ENCODE data around the gene SPTLC1. TPM values are rescaled to one million over a fixed set of nuclear protein-coding genes. Genes with fewer than 3 reads are reported as not detected.
A peak's percentile ranks its signal among the peaks of the same experiment; 100 is the strongest.

The SPTLC1 gene
- total and polyA plus RNA-seq, 2 of the 13 experiments (the other 11 are each of a cell fraction or from before 2014, with no cell fraction given), result 56.2 to 72.5 TPM

DNA sequence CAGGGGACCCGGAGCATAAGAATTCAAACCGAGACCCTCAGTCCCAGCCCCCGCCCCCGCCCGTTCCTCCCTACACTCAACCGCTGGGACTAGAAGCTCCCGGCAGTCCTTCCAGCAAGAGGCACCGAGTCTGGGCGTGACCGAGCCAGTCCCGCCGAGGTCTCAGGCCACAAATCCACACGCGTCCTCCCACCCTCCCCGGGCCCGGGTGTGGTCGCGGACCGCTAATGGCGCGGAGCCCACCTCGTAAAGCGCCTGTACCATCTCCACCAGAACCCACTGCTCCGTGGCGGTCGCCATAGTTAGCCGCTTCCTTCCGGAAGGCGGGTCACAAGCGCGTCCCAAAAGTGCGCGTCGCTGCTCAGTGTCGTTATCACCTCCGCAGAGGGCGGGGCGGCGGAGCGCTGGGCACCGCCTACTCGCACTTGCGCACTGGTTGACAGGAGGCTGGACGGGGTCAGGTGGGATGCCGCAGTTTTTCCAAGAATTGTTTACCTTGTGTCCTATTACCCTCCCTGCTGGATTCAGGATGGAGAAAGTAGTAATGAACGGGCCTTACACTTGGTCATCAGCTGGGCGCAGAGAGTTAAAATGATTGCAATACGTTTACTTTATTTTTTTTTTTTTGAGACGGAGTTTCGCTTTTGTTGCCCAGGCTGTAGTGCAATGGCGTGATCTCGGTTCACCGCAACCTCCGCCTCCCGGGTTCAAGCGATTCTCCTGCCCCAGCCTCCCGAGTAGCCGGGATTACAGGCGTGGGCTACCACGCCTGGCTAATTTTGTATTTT is at the start of gene SPTLC1 (continued):
- no peak for TF ChIP-seq MTF1 (CRISPR knock-in tag; IDR thresholded peaks at IDR 0.05)
- TF ChIP-seq, protein P1, sequence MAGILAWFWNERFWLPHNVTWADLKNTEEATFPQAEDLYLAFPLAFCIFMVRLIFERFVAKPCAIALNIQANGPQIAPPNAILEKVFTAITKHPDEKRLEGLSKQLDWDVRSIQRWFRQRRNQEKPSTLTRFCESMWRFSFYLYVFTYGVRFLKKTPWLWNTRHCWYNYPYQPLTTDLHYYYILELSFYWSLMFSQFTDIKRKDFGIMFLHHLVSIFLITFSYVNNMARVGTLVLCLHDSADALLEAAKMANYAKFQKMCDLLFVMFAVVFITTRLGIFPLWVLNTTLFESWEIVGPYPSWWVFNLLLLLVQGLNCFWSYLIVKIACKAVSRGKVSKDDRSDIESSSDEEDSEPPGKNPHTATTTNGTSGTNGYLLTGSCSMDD (CRISPR knock-in tag; IDR thresholded peaks at IDR 0.05), result no peak
- TF ChIP-seq NKX3-1 (CRISPR knock-in tag; IDR thresholded peaks at IDR 0.05), result no peak
- TF ChIP-seq, protein P2, sequence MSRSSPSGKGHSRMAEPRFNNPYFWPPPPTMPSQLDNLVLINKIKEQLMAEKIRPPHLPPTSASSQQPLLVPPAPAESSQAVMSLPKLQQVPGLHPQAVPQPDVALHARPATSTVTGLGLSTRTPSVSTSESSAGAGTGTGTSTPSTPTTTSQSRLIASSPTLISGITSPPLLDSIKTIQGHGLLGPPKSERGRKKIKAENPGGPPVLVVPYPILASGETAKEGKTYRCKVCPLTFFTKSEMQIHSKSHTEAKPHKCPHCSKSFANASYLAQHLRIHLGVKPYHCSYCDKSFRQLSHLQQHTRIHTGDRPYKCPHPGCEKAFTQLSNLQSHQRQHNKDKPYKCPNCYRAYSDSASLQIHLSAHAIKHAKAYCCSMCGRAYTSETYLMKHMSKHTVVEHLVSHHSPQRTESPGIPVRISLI (CRISPR knock-in tag; IDR thresholded peaks at IDR 0.05; ENCODE audit: borderline replicate concordance), result peak; percentile 29; the same call in 1 of the 2 replicates
- peak; percentile 90 for TF ChIP-seq ZNF792 (CRISPR knock-in tag; IDR thresholded peaks at IDR 0.05)
- TF ChIP-seq ZNF775 (CRISPR knock-in tag; IDR thresholded peaks at IDR 0.05; ENCODE audit: borderline replicate concordance), result no peak
- TF ChIP-seq SMARCE1 (IDR thresholded peaks at IDR 0.05; ENCODE audit: borderline replicate concordance), result no peak
- no peak for TF ChIP-seq SKI (IDR thresholded peaks at IDR 0.05; ENCODE audit: partially characterized antibody)
- peak; percentile 96 for TF ChIP-seq POGZ (CRISPR knock-in tag; IDR thresholded peaks at IDR 0.05)
- no peak for TF ChIP-seq CC2D1A (CRISPR knock-in tag; IDR thresholded peaks at IDR 0.05)
- TF ChIP-seq KMT2B (CRISPR knock-in tag; IDR thresholded peaks at IDR 0.05), result peak; percentile 98
- no peak for TF ChIP-seq XBP1 (CRISPR knock-in tag; IDR thresholded peaks at IDR 0.05)
- peak; percentile 60; the same call in 1 of the 2 replicates for TF ChIP-seq ZFX (CRISPR knock-in tag; IDR thresholded peaks at IDR 0.05; ENCODE audit: low read depth)
- TF ChIP-seq ZNF614 (CRISPR knock-in tag; IDR thresholded peaks at IDR 0.05; ENCODE audit: borderline replicate concordance), result peak; percentile 53; the same call in 1 of the 2 replicates
- TF ChIP-seq MIER2 (CRISPR knock-in tag; IDR thresholded peaks at IDR 0.05), result no peak
- TF ChIP-seq, protein P3, sequence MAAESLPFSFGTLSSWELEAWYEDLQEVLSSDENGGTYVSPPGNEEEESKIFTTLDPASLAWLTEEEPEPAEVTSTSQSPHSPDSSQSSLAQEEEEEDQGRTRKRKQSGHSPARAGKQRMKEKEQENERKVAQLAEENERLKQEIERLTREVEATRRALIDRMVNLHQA (CRISPR knock-in tag; IDR thresholded peaks at IDR 0.05), result no peak
- TF ChIP-seq HMGA1 (CRISPR knock-in tag; conservative IDR thresholded peaks at IDR 0.05), result no peak
- TF ChIP-seq U2AF2 (IDR thresholded peaks at IDR 0.05; ENCODE audit: low read depth, low read length), result no peak
- TF ChIP-seq HOXA5 (CRISPR knock-in tag; IDR thresholded peaks at IDR 0.05), result peak; percentile 21; the same call in 1 of the 2 replicates
- no peak for TF ChIP-seq ZNF570 (CRISPR knock-in tag; IDR thresholded peaks at IDR 0.05; ENCODE audit: borderline replicate concordance)
- peak; percentile 55 for TF ChIP-seq ZFY (CRISPR knock-in tag; IDR thresholded peaks at IDR 0.05)
- peak; percentile 38; the same call in 1 of the 2 replicates for TF ChIP-seq SNAPC2 (CRISPR knock-in tag; IDR thresholded peaks at IDR 0.05)
- no peak for TF ChIP-seq ZNF207 (IDR thresholded peaks at IDR 0.05; ENCODE audit: borderline replicate concordance)
- peak; percentile 88; the same call in 1 of the 2 replicates for TF ChIP-seq GTF3A (CRISPR knock-in tag; conservative IDR thresholded peaks at IDR 0.05)
- TF ChIP-seq, protein P4, sequence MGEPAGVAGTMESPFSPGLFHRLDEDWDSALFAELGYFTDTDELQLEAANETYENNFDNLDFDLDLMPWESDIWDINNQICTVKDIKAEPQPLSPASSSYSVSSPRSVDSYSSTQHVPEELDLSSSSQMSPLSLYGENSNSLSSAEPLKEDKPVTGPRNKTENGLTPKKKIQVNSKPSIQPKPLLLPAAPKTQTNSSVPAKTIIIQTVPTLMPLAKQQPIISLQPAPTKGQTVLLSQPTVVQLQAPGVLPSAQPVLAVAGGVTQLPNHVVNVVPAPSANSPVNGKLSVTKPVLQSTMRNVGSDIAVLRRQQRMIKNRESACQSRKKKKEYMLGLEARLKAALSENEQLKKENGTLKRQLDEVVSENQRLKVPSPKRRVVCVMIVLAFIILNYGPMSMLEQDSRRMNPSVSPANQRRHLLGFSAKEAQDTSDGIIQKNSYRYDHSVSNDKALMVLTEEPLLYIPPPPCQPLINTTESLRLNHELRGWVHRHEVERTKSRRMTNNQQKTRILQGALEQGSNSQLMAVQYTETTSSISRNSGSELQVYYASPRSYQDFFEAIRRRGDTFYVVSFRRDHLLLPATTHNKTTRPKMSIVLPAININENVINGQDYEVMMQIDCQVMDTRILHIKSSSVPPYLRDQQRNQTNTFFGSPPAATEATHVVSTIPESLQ (CRISPR knock-in tag; conservative IDR thresholded peaks at IDR 0.05), result peak; percentile 83; the same call in 1 of the 2 replicates
- TF ChIP-seq, protein P5, sequence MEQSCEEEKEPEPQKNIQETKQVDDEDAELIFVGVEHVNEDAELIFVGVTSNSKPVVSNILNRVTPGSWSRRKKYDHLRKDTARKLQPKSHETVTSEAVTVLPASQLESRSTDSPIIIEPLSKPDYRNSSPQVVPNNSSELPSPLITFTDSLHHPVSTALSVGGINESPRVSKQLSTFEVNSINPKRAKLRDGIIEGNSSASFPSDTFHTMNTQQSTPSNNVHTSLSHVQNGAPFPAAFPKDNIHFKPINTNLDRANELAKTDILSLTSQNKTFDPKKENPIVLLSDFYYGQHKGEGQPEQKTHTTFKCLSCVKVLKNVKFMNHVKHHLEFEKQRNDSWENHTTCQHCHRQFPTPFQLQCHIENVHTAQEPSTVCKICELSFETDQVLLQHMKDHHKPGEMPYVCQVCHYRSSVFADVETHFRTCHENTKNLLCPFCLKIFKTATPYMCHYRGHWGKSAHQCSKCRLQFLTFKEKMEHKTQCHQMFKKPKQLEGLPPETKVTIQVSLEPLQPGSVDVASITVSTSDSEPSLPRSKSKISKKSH (CRISPR knock-in tag; IDR thresholded peaks at IDR 0.05; ENCODE audit: borderline replicate concordance), result peak; percentile 47; the same call in 1 of the 2 replicates
